GM23338 (cell line): ENCODE measurements around the gene DDX23. TPM values are rescaled to one million over a fixed set of nuclear protein-coding genes. Genes with fewer than 3 reads are reported as not detected.

ENCODE experiments used
- ATAC-seq: fragments of 200-7000 bp; cut with Tn5 transposase; 3 replicates; pipeline ENCODE4 v1.9.1; 2020
- DNase-seq: peaks from one replicate; pipeline ENCODE4 v3.0.0-alpha.2; 2015; ENCODE audit warnings: low spot score
- H2AFZ ChIP-seq: fragments of 200-600 bp; sonication (generic); 2 replicates; pipeline ENCODE4 v1.8.0; 2016; ENCODE audit warnings: antibody characterized with exemption, mild to moderate bottlenecking, moderate library complexity
- H3F3A ChIP-seq: fragments of 200-600 bp; sonication (generic); replicated peaks from 2 replicates; pipeline ENCODE4 v1.8.0; 2017; ENCODE audit warnings: antibody characterized with exemption, mixed run types, low read depth
- H3K27ac ChIP-seq: fragments of 200-600 bp; sonication (generic); 2 replicates; pipeline ENCODE4 v1.6.1; 2016; ENCODE audit warnings: low read depth
- H3K27me3 ChIP-seq: fragments of 200-600 bp; sonication (generic); 2 replicates; pipeline ENCODE4 v1.8.0; 2016; ENCODE audit warnings: mild to moderate bottlenecking, mixed run types, moderate library complexity; ENCODE audit not compliant: insufficient read depth
- H3K36me3 ChIP-seq: fragments of 200-600 bp; sonication (generic); 2 replicates; pipeline ENCODE4 v1.8.0; 2016; ENCODE audit warnings: mild to moderate bottlenecking; ENCODE audit not compliant: insufficient read depth
- H3K4me1 ChIP-seq: fragments of 200-600 bp; sonication (generic); 2 replicates; pipeline ENCODE4 v1.8.0; 2016; ENCODE audit warnings: mild to moderate bottlenecking, moderate library complexity; ENCODE audit not compliant: insufficient read depth
- H3K4me2 ChIP-seq: fragments of 200-600 bp; sonication (generic); 2 replicates; pipeline ENCODE4 v1.7.1; 2017; ENCODE audit warnings: mixed run types
- H3K4me3 ChIP-seq: fragments of 200-600 bp; sonication (generic); 2 replicates; pipeline ENCODE4 v1.6.1; 2016; ENCODE audit warnings: mixed run types
- H3K79me2 ChIP-seq: fragments of 200-600 bp; sonication (generic); replicated peaks from 2 replicates; pipeline ENCODE4 v1.8.0; 2017; ENCODE audit warnings: mild to moderate bottlenecking; ENCODE audit not compliant: insufficient read depth
- H3K9me2 ChIP-seq: fragments of 200-600 bp; sonication (generic); 2 replicates; pipeline ENCODE4 v1.8.0; 2017; ENCODE audit not compliant: insufficient read depth
- H4K20me1 ChIP-seq: fragments of 200-600 bp; sonication (generic); replicated peaks from 2 replicates; pipeline ENCODE4 v1.8.0; 2017; ENCODE audit warnings: mild to moderate bottlenecking; ENCODE audit not compliant: insufficient read depth
- H3K27ac Mint-ChIP-seq: 2 replicates; pipeline ENCODE4 v1.8.0; 2020; ENCODE audit warnings: inconsistent platforms, mild to moderate bottlenecking, moderate library complexity, mixed read lengths
- H3K27me3 Mint-ChIP-seq: 3 replicates; pipeline ENCODE4 v1.8.0; 2022; ENCODE audit warnings: low read depth, mild to moderate bottlenecking, moderate library complexity, mixed read lengths, inconsistent platforms; ENCODE audit not compliant: insufficient read depth, poor library complexity
- H3K36me3 Mint-ChIP-seq: 3 replicates; pipeline ENCODE4 v1.8.0; 2021; ENCODE audit warnings: low read depth, mild to moderate bottlenecking, inconsistent platforms, moderate library complexity, mixed read lengths
- H3K4me1 Mint-ChIP-seq: 3 replicates; pipeline ENCODE4 v1.8.0; 2020; ENCODE audit warnings: mild to moderate bottlenecking, inconsistent platforms, mixed read lengths
- H3K4me3 Mint-ChIP-seq: 3 replicates; pipeline ENCODE4 v1.8.0; 2021; ENCODE audit warnings: moderate library complexity, mild to moderate bottlenecking, inconsistent platforms, mixed read lengths
- H3K9me3 Mint-ChIP-seq: 3 replicates; pipeline ENCODE4 v1.8.0; 2020; ENCODE audit warnings: moderate library complexity, mild to moderate bottlenecking, inconsistent platforms, mixed read lengths
- CTCF ChIP-seq, 2 experiments: fragments of 200-600 bp in 1 of 2; sonication (generic) in 1 of 2; conservative IDR thresholded peaks; 2 replicates each; pipeline versions ENCODE4 v1.5.1 to v1.6.1; 2016 to 2017; ENCODE audit warnings: antibody characterized with exemption in 2 of 2, low read depth in 2 of 2, mild to moderate bottlenecking in 2 of 2, moderate library complexity in 1 of 2
- ETS1 ChIP-seq: IDR thresholded peaks from 2 replicates; pipeline ENCODE4 v1.6.1; 2016; ENCODE audit warnings: antibody characterized with exemption
- EZH2 ChIP-seq: fragments of 200-600 bp; sonication (generic); IDR thresholded peaks from one replicate; pipeline ENCODE4 v1.8.0; 2017; ENCODE audit warnings: antibody characterized with exemption, mild to moderate bottlenecking, low read depth; ENCODE audit not compliant: unreplicated experiment
- JUNB ChIP-seq: IDR thresholded peaks from one replicate; pipeline ENCODE4 v1.6.1; 2016; ENCODE audit warnings: antibody characterized with exemption; ENCODE audit not compliant: unreplicated experiment
- NANOG ChIP-seq: IDR thresholded peaks from 2 replicates; pipeline ENCODE4 v1.6.1; 2016; ENCODE audit warnings: antibody characterized with exemption, borderline replicate concordance
- POLR2AphosphoS5 ChIP-seq: IDR thresholded peaks from 2 replicates; pipeline ENCODE4 v1.6.1; 2016; ENCODE audit warnings: antibody characterized with exemption, low read depth
- ZNF331 ChIP-seq: fragments of 250-450 bp; sonication (Bioruptor Pico); IDR thresholded peaks from 2 replicates; pipeline ENCODE4 v1.5.0; 2020; ENCODE audit warnings: low read depth, mild to moderate bottlenecking, moderate library complexity
- ZNF462 ChIP-seq: fragments of 250-450 bp; sonication (Bioruptor Pico); IDR thresholded peaks from 2 replicates; pipeline ENCODE4 v1.5.0; 2020; ENCODE audit warnings: mild to moderate bottlenecking, moderate library complexity
- polyA plus RNA-seq: library from polyadenylated mRNA; unstranded; fragments of >200 nt; fragmentation: Nextera tagmentation; extraction: Ambion mirVana; gene quantifications from 2 replicates; pipeline ENCODE4 v1.2.1, GENCODE V29; 2016
- total RNA-seq: library from RNA; depleted of rRNA; stranded (reverse); fragments of >200 nt; shearing (Covaris generic); gene quantifications from 2 replicates; pipeline ENCODE4 v1.2.3, GENCODE V29; 2014

The DDX23 gene
- total and polyA plus RNA-seq, 2 experiments from 2014 or later: 31.7 to 78.5 TPM

- Histone ChIP-seq H3K27ac (no peak overlapping the region), H3K27me3 (peaks cover 23% of the 10 kb centered on the region), H3K4me3 (peak overlapping the region; percentile 88), H3K9me2 (no peaks in the 10 kb centered on the region), H4K20me1 (no peaks in the 10 kb centered on the region), H3K4me2 (peak overlapping the region; percentile 80), H3K79me2 (no peaks in the 10 kb centered on the region), H3F3A (peaks cover 7% of the 10 kb centered on the region), H3K4me1 (peaks cover 13% of the 10 kb centered on the region), H2AFZ (peak overlapping the region; percentile 67), H3K36me3 (no peaks in the 10 kb centered on the region)
- Mint-ChIP-seq H3K9me3 (no peaks in the 10 kb centered on the region), H3K4me1 (peaks cover 29% of the 10 kb centered on the region), H3K27ac (no peak overlapping the region), H3K27me3 (peaks cover 4% of the 10 kb centered on the region), H3K36me3 (no peaks in the 10 kb centered on the region), H3K4me3 (peak overlapping the region; percentile 95)
- ATAC-seq (no peak; the same call in 1 of the 3 replicates), DNase-seq (no peak)
- TF ChIP-seq ZNF462 (CRISPR knock-in tag) (no peak), NANOG (no peak), JUNB (no peak), POLR2AphosphoS5 (no peak), CTCF (conservative IDR thresholded peaks at IDR 0.05; ENCODE audit: low read depth in 2 of 2) (no peak), ZNF331 (CRISPR knock-in tag) (no peak), ETS1 (no peak), EZH2 (no peak)
These were observed 62.1 kb downstream of the DDX23 start for GRCh38 chr12:48789858-48790326.
